Gastrocnemius medialis (tissue), 4 donors: ENCODE results near the gene ITGA5.

Experiments
- POLR2A ChIP-seq, 2 donors: fragments of 450-650 bp; IDR thresholded peaks; one replicate each; pipeline ENCODE4 v1.6.1; 2017; ENCODE audit warnings: antibody characterized with exemption in 2 of 2, mild to moderate bottlenecking in 2 of 2, moderate library complexity in 2 of 2
- TF ChIP-seq, protein P1 (sequence below), 5 experiments: fragments of 450-650 bp in 3 of 5; fragments of 200-600 bp in 2 of 5; sonication (generic) in 2 of 5; IDR thresholded peaks in 4 of 5; conservative IDR thresholded peaks in 1 of 5; 1 replicate in 4 of 5; 2 replicates in 1 of 5; pipeline ENCODE4 v1.5.1; 2016 to 2019; ENCODE audit warnings: antibody characterized with exemption in 5 of 5, mild to moderate bottlenecking in 3 of 5, moderate library complexity in 3 of 5

DNA sequence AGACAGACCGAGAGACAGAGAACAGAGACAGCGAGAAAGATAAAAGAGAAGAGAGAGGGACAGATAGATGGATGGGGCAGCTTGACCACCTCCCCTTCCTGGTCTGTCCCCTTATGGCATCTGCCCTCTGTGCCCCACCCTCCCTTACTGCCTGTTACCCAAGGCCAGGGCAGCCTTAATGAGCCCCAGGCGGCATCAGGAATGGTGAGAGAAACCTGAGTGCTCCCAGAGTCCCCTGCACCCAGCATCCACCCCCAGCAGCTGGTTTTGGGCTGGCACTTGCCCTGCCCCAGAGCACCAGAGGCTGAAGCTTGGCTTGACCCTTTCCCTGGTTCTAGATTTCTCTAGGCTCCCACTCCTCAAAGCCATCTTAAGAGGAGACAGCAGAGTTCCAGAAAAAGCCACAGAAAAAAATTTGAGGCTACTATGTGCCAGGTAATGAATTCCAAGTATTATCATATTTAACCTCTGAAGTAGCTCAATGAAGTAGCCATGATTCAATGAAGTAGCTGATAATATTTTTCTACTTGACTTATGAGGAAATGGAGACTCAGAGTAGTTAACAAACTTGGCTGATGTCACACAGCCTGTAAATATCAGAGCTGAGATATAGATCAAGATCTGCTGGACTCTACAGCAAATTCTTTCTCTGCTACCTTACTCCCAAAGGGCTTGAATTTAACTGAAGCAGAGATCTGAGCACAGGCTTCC, 32.5 kb downstream of the ITGA5 start:
- TF ChIP-seq, protein P1, sequence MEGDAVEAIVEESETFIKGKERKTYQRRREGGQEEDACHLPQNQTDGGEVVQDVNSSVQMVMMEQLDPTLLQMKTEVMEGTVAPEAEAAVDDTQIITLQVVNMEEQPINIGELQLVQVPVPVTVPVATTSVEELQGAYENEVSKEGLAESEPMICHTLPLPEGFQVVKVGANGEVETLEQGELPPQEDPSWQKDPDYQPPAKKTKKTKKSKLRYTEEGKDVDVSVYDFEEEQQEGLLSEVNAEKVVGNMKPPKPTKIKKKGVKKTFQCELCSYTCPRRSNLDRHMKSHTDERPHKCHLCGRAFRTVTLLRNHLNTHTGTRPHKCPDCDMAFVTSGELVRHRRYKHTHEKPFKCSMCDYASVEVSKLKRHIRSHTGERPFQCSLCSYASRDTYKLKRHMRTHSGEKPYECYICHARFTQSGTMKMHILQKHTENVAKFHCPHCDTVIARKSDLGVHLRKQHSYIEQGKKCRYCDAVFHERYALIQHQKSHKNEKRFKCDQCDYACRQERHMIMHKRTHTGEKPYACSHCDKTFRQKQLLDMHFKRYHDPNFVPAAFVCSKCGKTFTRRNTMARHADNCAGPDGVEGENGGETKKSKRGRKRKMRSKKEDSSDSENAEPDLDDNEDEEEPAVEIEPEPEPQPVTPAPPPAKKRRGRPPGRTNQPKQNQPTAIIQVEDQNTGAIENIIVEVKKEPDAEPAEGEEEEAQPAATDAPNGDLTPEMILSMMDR (IDR thresholded peaks at IDR 0.05 in 4 of 5, conservative IDR thresholded peaks at IDR 0.05 in 1 of 5): no peak
- TF ChIP-seq POLR2A (IDR thresholded peaks at IDR 0.05): peak in 1 of 2 donors; percentile 38
